ENCODE results near the gene VWCE. TPM values are rescaled to one million over a fixed set of nuclear protein-coding genes. Genes with fewer than 3 reads are reported as not detected.
A peak's percentile ranks its signal among the peaks of the same experiment; 100 is the strongest.

VWCE gene
- 0.03 and 0.26 TPM in 2 replicates for total RNA-seq (2014; rRNA removed; shearing (Covaris generic))

GRCh38 chr11:61294717-61295595, at the start of gene VWCE:
Gene VWCE (minus strand): TSS chr11:61295316. CDS start chr11:61295037, 279 bp downstream.
- Histone ChIP-seq H3K27me3 (replicated peaks) (peaks cover 22% of the 10 kb centered on the region), H3K4me1 (replicated peaks) (peaks cover 48% of the 10 kb centered on the region), H3K36me3 (peaks cover 26% of the 10 kb centered on the region), H3K9me3 (replicated peaks) (no peaks in the 10 kb centered on the region), H3K27ac (no peak within 1 kb of the TSS), H3K4me3 (peak within 1 kb of the TSS; percentile 15)
- DNase-seq (ENCODE audit: low read depth in 1 of 2, low spot score in 2 of 2), result peak in 1 of 2 experiments; percentile 64

GRCh38 chr11:61343792-61344745, 49.0 kb upstream of the VWCE start:
- no peak overlapping the region; the same call in 1 of the 2 replicates for H3K27ac ChIP-seq
- H3K27me3 ChIP-seq (replicated peaks), result no peaks in the 10 kb centered on the region
- peaks cover 39% of the 10 kb centered on the region for H3K4me1 ChIP-seq (replicated peaks)
- no peaks in the 10 kb centered on the region for H3K9me3 ChIP-seq (replicated peaks)
- no peak overlapping the region for H3K4me3 ChIP-seq
- DNase-seq (ENCODE audit: low read depth in 1 of 2, low spot score in 2 of 2), result no peak
- H3K36me3 ChIP-seq, result peaks cover 16% of the 10 kb centered on the region

GRCh38 chr11:61342207-61342803, 47.2 kb upstream of the VWCE start:
- no peaks in the 10 kb centered on the region; the same call in 1 of the 2 replicates for H3K36me3 ChIP-seq
- no peaks in the 10 kb centered on the region for H3K27me3 ChIP-seq (replicated peaks)
- no peaks in the 10 kb centered on the region for H3K9me3 ChIP-seq (replicated peaks)
- DNase-seq (ENCODE audit: low read depth in 1 of 2, low spot score in 2 of 2), result peak; percentile 89 to 90
- H3K4me3 ChIP-seq, result 0 out of 2 replicates have a peak overlapping the region, but pooled peaks have one; percentile 2
- H3K27ac ChIP-seq, result peak overlapping the region; percentile 45
- H3K4me1 ChIP-seq (replicated peaks), result peaks cover 39% of the 10 kb centered on the region

GRCh38 chr11:61341706-61342105, 46.6 kb upstream of the VWCE start:
- no peaks in the 10 kb centered on the region for H3K27me3 ChIP-seq (replicated peaks)
- H3K4me1 ChIP-seq (replicated peaks), result peaks cover 39% of the 10 kb centered on the region
- no peak for DNase-seq (ENCODE audit: low read depth in 1 of 2, low spot score in 2 of 2)
- H3K36me3 ChIP-seq, result no peaks in the 10 kb centered on the region; the same call in 1 of the 2 replicates
- no peak overlapping the region for H3K4me3 ChIP-seq
- peak overlapping the region; percentile 45 for H3K27ac ChIP-seq
- no peaks in the 10 kb centered on the region for H3K9me3 ChIP-seq (replicated peaks)

GRCh38 chr11:61340979-61341378, 45.9 kb upstream of the VWCE start:
- no peaks in the 10 kb centered on the region for H3K27me3 ChIP-seq (replicated peaks)
- H3K4me3 ChIP-seq, result no peak overlapping the region
- no peak overlapping the region for H3K27ac ChIP-seq
- no peaks in the 10 kb centered on the region for H3K9me3 ChIP-seq (replicated peaks)
- H3K4me1 ChIP-seq (replicated peaks), result peaks cover 47% of the 10 kb centered on the region
- no peak for DNase-seq (ENCODE audit: low read depth in 1 of 2, low spot score in 2 of 2)
- no peaks in the 10 kb centered on the region; the same call in 1 of the 2 replicates for H3K36me3 ChIP-seq

GRCh38 chr11:61339490-61339878, 44.4 kb upstream of the VWCE start:
- Histone ChIP-seq H3K27ac (no peak overlapping the region), H3K9me3 (replicated peaks) (no peaks in the 10 kb centered on the region), H3K36me3 (no peaks in the 10 kb centered on the region; the same call in 1 of the 2 replicates), H3K27me3 (replicated peaks) (no peaks in the 10 kb centered on the region), H3K4me1 (replicated peaks) (peaks cover 41% of the 10 kb centered on the region), H3K4me3 (no peak overlapping the region)
- no peak for DNase-seq (ENCODE audit: low read depth in 1 of 2, low spot score in 2 of 2)

GRCh38 chr11:61338783-61339489, 43.8 kb upstream of the VWCE start:
- Histone ChIP-seq H3K4me1 (replicated peaks) (peaks cover 43% of the 10 kb centered on the region), H3K4me3 (no peak overlapping the region), H3K27me3 (replicated peaks) (no peaks in the 10 kb centered on the region), H3K9me3 (replicated peaks) (no peaks in the 10 kb centered on the region), H3K27ac (no peak overlapping the region), H3K36me3 (no peaks in the 10 kb centered on the region; the same call in 1 of the 2 replicates)
- DNase-seq (ENCODE audit: low read depth in 1 of 2, low spot score in 2 of 2), result no peak

GRCh38 chr11:61337706-61338470, 42.8 kb upstream of the VWCE start:
- peaks cover 39% of the 10 kb centered on the region for H3K4me1 ChIP-seq (replicated peaks)
- no peaks in the 10 kb centered on the region for H3K9me3 ChIP-seq (replicated peaks)
- no peak for DNase-seq (ENCODE audit: low read depth in 1 of 2, low spot score in 2 of 2)
- peaks cover under 1% of the 10 kb centered on the region; the same call in 1 of the 2 replicates for H3K36me3 ChIP-seq
- H3K27me3 ChIP-seq (replicated peaks), result no peaks in the 10 kb centered on the region
- H3K4me3 ChIP-seq, result no peak overlapping the region
- no peak overlapping the region for H3K27ac ChIP-seq

GRCh38 chr11:61336171-61336935, 41.2 kb upstream of the VWCE start:
- no peak overlapping the region for H3K4me3 ChIP-seq
- H3K36me3 ChIP-seq, result peaks cover 12% of the 10 kb centered on the region
- H3K9me3 ChIP-seq (replicated peaks), result no peaks in the 10 kb centered on the region
- peaks cover 32% of the 10 kb centered on the region for H3K4me1 ChIP-seq (replicated peaks)
- no peak overlapping the region for H3K27ac ChIP-seq
- peak; percentile 78 to 84 for DNase-seq (ENCODE audit: low read depth in 1 of 2, low spot score in 2 of 2)
- H3K27me3 ChIP-seq (replicated peaks), result no peaks in the 10 kb centered on the region

- H3K36me3 ChIP-seq, result peaks cover 19% of the 10 kb centered on the region
- peaks cover 25% of the 10 kb centered on the region for H3K4me1 ChIP-seq (replicated peaks)
- no peak overlapping the region for H3K27ac ChIP-seq
- no peaks in the 10 kb centered on the region for H3K9me3 ChIP-seq (replicated peaks)
- no peak for DNase-seq (ENCODE audit: low read depth in 1 of 2, low spot score in 2 of 2)
- no peak overlapping the region for H3K4me3 ChIP-seq
- no peaks in the 10 kb centered on the region for H3K27me3 ChIP-seq (replicated peaks)
These were observed 40.2 kb upstream of the VWCE start for GRCh38 chr11:61335355-61335710.

- peak in 1 of 2 experiments; percentile 55 for DNase-seq (ENCODE audit: low read depth in 1 of 2, low spot score in 2 of 2)
- Histone ChIP-seq H3K27ac (no peak overlapping the region), H3K4me3 (no peak overlapping the region), H3K27me3 (replicated peaks) (no peaks in the 10 kb centered on the region), H3K4me1 (replicated peaks) (peaks cover 25% of the 10 kb centered on the region), H3K9me3 (replicated peaks) (no peaks in the 10 kb centered on the region), H3K36me3 (peaks cover 25% of the 10 kb centered on the region)
These were observed 39.6 kb upstream of the VWCE start for GRCh38 chr11:61334434-61335354.
